ENCODE results near the gene WDR6. TPM values are rescaled to one million over a fixed set of nuclear protein-coding genes. Genes with fewer than 3 reads are reported as not detected.

Gene WDR6
- total RNA-seq, 1 experiment from 2014 or later, result 213 TPM

DNA sequence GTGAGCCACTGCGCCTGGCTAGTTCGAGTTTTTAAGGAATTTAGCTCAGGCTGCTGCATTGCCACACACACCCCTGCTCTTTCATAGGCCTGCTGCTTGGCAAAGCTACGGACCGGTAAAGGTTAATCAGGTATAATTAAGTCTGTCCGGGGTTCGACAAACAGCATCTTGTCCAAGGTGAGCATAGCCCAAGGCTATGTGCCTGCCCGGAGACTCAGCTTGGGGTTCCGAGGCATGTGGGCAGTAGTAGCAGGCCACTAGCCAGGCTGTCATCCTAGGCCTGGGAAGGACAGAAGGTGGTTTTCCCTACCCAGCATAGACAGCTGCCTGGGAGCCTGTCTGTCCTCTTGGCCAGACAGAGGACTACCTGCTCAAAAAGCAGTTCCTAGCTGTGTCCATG is 10.6 kb upstream of the WDR6 start (continued):
- TF ChIP-seq, protein P1, sequence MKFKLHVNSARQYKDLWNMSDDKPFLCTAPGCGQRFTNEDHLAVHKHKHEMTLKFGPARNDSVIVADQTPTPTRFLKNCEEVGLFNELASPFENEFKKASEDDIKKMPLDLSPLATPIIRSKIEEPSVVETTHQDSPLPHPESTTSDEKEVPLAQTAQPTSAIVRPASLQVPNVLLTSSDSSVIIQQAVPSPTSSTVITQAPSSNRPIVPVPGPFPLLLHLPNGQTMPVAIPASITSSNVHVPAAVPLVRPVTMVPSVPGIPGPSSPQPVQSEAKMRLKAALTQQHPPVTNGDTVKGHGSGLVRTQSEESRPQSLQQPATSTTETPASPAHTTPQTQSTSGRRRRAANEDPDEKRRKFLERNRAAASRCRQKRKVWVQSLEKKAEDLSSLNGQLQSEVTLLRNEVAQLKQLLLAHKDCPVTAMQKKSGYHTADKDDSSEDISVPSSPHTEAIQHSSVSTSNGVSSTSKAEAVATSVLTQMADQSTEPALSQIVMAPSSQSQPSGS (CRISPR knock-in tag; IDR thresholded peaks at IDR 0.05; ENCODE audit: borderline replicate concordance, low read depth), result no peak
- TF ChIP-seq GABPB1 (CRISPR knock-in tag; IDR thresholded peaks at IDR 0.05), result no peak
- no peak for TF ChIP-seq TP53 (CRISPR knock-in tag; IDR thresholded peaks at IDR 0.05)
- TF ChIP-seq RORB (CRISPR knock-in tag; IDR thresholded peaks at IDR 0.05), result no peak

DNA sequence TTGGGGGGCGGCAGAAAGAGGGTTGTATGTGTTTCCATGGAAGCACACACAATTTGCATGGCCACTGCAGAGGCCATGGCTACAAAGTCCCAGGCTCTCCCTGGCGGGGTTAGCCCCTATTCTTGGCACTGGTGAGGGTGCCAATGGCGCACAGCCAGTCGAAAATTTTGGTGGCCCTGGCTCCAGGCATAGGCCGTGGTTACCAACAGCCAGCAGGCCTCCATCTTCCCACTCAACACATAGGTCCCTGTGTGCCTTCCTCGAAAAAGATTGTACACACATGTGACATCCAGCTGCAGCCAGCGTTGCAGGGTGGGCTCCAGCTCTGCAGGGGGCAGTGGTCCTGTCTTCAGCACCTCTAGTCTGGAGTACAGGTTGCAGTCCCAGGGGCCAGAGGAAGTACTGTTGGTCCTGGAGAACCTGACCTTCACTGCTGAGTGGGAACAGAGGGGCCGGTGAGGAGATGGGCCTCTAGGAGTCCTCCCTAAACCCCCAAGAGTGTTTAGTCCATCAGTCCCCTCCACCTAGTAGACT is 10.0 kb upstream of the WDR6 start:
- TF ChIP-seq NR1H2 (CRISPR knock-in tag; IDR thresholded peaks at IDR 0.05), result no peak
- TF ChIP-seq, protein P2, sequence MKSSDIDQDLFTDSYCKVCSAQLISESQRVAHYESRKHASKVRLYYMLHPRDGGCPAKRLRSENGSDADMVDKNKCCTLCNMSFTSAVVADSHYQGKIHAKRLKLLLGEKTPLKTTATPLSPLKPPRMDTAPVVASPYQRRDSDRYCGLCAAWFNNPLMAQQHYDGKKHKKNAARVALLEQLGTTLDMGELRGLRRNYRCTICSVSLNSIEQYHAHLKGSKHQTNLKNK (CRISPR knock-in tag; IDR thresholded peaks at IDR 0.05), result no peak
- TF ChIP-seq, protein P1 (CRISPR knock-in tag; IDR thresholded peaks at IDR 0.05; ENCODE audit: borderline replicate concordance, low read depth), result no peak
- TF ChIP-seq NR3C1 (CRISPR knock-in tag; conservative IDR thresholded peaks at IDR 0.05; ENCODE audit: low read depth), result no peak
- TF ChIP-seq, protein P3, sequence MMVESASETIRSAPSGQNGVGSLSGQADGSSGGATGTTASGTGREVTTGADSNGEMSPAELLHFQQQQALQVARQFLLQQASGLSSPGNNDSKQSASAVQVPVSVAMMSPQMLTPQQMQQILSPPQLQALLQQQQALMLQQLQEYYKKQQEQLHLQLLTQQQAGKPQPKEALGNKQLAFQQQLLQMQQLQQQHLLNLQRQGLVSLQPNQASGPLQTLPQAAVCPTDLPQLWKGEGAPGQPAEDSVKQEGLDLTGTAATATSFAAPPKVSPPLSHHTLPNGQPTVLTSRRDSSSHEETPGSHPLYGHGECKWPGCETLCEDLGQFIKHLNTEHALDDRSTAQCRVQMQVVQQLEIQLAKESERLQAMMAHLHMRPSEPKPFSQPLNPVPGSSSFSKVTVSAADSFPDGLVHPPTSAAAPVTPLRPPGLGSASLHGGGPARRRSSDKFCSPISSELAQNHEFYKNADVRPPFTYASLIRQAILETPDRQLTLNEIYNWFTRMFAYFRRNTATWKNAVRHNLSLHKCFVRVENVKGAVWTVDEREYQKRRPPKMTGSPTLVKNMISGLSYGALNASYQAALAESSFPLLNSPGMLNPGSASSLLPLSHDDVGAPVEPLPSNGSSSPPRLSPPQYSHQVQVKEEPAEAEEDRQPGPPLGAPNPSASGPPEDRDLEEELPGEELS (CRISPR knock-in tag; IDR thresholded peaks at IDR 0.05), result no peak
- TF ChIP-seq NR2C2 (CRISPR knock-in tag; IDR thresholded peaks at IDR 0.05), result no peak
- H3K36me3 Mint-ChIP-seq, result peaks cover 4% of the 10 kb centered on the region; the same call in 1 of the 2 replicates
- DNase-seq (ENCODE audit: low spot score), result no peak
- no peak overlapping the region for H3K27ac Mint-ChIP-seq
- ChIA-PET POLR2A (interaction anchor here (0.5 to 2.0 kb wide), 3 partner anchors 9 to 23 kb away, joined by 3 to 11 read pairs (median 5); partner anchors contain the start of gene WDR6), CTCF (interaction anchor here (0.7 to 4.3 kb wide), 4 partner anchors 10 to 25 kb away, joined by 3 to 23 read pairs (median 14); partner anchors contain the start of gene WDR6)
- peaks cover 12% of the 10 kb centered on the region for H3K4me1 Mint-ChIP-seq
- no peak overlapping the region for H3K4me3 Mint-ChIP-seq
- H3K9me3 Mint-ChIP-seq, result no peaks in the 10 kb centered on the region
- H3K27me3 Mint-ChIP-seq (ENCODE audit: low read depth), result no peaks in the 10 kb centered on the region
- 0 out of 2 replicates have a peak, but pooled peaks have one; percentile 10 for ATAC-seq

DNA sequence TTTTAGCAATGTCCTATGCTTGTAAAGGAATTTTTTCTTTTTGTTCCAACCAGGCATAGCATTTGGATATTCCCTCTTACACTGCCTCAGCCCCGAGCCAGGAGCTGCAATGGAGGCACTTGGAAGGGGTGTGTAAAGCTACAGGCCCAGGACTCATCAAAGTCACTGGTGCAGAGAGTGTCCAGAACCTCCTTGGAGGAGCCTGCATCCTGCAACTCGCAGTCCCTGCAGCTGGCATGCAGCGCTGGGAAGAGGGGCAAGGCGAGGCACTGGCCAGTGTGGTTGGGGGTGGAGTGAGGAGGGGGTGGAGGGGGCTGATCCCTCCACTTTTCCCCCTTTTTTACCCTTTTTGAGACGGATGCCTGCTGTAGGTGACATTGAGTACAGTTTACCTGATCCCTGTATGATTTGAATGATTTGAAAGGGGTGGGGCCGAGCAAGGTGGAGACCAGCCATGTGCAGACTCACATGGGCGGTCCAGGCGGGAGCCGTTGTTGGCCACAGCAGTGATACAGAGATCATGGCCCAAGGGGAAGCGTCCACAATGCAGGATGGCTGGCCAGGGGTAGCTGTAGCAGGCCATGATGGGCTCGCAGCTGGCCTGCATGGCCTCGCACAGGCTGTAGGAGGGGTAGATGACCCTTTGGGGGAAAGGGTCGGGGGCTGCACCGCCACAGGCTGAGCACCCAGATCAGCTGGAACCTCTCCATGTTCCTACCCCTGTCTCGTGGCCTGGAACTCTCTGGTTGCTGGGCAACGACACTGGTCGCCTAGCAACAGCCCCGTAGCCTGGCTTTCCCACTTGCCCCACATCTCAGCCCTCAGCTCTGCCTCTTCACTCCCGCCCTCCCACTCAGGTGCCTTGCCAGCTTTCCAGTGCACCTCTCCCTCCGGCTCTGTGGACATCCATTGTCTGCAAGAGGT is 9.2 kb upstream of the WDR6 start:
- Mint-ChIP-seq H3K4me1 (peaks cover 12% of the 10 kb centered on the region), H3K27ac (no peak overlapping the region), H3K9me3 (no peaks in the 10 kb centered on the region), H3K36me3 (peaks cover 4% of the 10 kb centered on the region; the same call in 1 of the 2 replicates), H3K27me3 (ENCODE audit: low read depth) (no peaks in the 10 kb centered on the region), H3K4me3 (no peak overlapping the region)
- ATAC-seq (peak; percentile 11), DNase-seq (ENCODE audit: low spot score) (peak; percentile 65)
- TF ChIP-seq, protein P4, sequence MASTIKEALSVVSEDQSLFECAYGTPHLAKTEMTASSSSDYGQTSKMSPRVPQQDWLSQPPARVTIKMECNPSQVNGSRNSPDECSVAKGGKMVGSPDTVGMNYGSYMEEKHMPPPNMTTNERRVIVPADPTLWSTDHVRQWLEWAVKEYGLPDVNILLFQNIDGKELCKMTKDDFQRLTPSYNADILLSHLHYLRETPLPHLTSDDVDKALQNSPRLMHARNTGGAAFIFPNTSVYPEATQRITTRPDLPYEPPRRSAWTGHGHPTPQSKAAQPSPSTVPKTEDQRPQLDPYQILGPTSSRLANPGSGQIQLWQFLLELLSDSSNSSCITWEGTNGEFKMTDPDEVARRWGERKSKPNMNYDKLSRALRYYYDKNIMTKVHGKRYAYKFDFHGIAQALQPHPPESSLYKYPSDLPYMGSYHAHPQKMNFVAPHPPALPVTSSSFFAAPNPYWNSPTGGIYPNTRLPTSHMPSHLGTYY (CRISPR knock-in tag; IDR thresholded peaks at IDR 0.05), result no peak
- TF ChIP-seq HMGA2 (CRISPR knock-in tag; IDR thresholded peaks at IDR 0.05) (no peak), TCF7 (CRISPR knock-in tag; IDR thresholded peaks at IDR 0.05; ENCODE audit: low read depth) (no peak), GRHL2 (CRISPR knock-in tag; IDR thresholded peaks at IDR 0.05; ENCODE audit: insufficient replicate concordance, severe bottlenecking) (no peak), IRF2 (CRISPR knock-in tag; IDR thresholded peaks at IDR 0.05; ENCODE audit: borderline replicate concordance, low read depth) (no peak)
- TF ChIP-seq, protein P2 (CRISPR knock-in tag; IDR thresholded peaks at IDR 0.05), result no peak
- ChIA-PET POLR2A (interaction anchor here (0.5 to 2.0 kb wide), 4 partner anchors 9 to 24 kb away, joined by 3 to 11 read pairs (median 4); partner anchors contain the start of gene WDR6), CTCF (interaction anchor here (0.6 to 4.3 kb wide), 7 partner anchors 9 to 28 kb away, joined by 3 to 23 read pairs (median 6); partner anchors contain the start of gene WDR6)
